Measurements from ENCODE around the gene MSH5.
A peak's percentile ranks its signal among the peaks of the same experiment; 100 is the strongest.

MSH5 gene

DNA sequence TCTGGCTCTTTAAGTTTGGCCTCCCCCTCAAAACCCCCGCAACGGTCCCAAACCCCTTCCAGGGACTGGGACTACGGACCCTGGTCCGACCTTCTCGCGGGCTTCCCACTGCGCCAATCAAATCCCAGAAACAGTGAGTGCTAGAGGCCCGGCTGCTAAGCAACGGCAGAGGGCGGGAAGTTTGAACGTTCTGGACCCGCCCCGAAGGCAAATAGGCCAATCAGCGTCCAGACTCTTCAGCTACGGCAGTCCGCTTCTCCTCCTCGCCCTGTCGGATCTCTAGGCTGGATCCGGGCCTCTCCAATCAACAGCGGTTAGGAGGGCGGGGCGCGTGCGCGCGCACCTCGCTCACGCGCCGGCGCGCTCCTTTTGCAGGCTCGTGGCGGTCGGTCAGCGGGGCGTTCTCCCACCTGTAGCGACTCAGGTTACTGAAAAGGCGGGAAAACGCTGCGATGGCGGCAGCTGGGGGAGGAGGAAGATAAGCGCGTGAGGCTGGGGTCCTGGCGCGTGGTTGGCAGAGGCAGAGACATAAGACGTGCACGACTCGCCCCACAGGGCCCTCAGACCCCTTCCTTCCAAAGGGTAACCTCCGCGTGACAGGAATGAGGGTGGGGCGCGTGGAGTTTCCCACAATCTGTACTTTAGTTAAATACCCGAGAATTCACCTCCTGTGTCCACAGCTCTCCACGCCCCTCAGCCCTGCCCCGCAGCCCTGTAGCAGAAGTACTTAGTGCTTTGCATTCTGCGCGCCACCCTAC is at the start of gene MSH5:
Gene MSH5, plus strand, starts transcription at position 367 of the 758 bp plus-strand sequence. CDS start 462 bp downstream, outside the sequence.
- Mint-ChIP-seq H3K27me3 (peaks cover 5% of the 10 kb centered on the region), H3K27ac (peak within 1 kb of the TSS; percentile 93), H3K36me3 (peaks cover 42% of the 10 kb centered on the region), H3K4me3 (peak within 1 kb of the TSS; percentile 100), H3K9me3 (no peaks in the 10 kb centered on the region), H3K4me1 (peaks cover 52% of the 10 kb centered on the region)
- DNase-seq, result peak; percentile 98
- CTCF ChIA-PET, result interaction anchor here (0.7 to 3.7 kb wide), 12 partner anchors 8 to 218 kb away, joined by 3 to 23 read pairs (median 4); partner anchors contain the start of genes ATP6V1G2 and DDAH2

DNA sequence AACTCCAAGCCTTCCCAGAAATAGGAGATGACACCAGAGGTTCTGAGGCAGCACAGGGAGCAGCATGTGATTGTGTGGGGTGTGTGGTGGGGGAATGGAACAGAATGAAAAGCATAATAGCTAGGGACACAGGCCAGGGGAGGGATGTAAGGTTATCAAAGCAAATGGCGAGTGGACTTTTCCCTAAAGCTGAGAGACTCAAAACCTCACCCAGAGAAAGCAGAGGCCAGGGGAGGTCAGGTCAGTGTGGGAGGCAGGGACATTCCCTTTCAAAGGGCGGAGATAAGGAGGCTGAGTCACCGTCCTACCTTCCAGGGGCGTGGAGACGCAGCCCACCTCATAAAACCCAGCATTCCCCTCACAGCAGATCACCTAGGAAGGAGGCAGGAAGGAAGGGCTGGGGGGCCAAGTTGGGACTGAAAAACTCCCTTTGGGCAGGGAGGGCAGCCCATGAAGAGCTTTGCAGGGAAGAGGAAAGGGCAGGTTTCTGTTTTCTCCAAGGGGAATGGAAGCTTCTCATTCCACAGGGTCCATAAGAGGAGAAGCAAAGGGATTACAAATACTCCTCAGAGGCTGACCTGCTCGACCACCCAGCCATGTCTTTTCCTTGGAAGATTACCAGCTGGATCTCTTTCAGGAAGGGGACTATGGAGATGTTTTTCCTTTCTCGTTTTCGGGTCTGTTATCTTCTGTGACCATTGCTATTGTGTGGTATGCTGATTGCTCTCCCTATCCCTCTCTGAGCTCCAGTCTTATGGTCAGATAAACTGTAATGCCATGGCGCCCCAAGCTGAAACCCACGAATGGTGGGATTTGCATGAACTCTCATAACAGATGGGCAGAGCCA is 49.4 kb upstream of the MSH5 start:
- Mint-ChIP-seq H3K27ac (no peak overlapping the region), H3K4me3 (no peak overlapping the region), H3K36me3 (peaks cover 48% of the 10 kb centered on the region), H3K4me1 (peaks cover 4% of the 10 kb centered on the region), H3K27me3 (no peaks in the 10 kb centered on the region), H3K9me3 (no peaks in the 10 kb centered on the region)
- no peak for DNase-seq
- CTCF ChIA-PET, result interaction anchor here (1.0 to 2.2 kb wide), 3 partner anchors 10 to 80 kb away, joined by 3 to 8 read pairs (median 3); no protein-coding TSS in a partner anchor

DNA sequence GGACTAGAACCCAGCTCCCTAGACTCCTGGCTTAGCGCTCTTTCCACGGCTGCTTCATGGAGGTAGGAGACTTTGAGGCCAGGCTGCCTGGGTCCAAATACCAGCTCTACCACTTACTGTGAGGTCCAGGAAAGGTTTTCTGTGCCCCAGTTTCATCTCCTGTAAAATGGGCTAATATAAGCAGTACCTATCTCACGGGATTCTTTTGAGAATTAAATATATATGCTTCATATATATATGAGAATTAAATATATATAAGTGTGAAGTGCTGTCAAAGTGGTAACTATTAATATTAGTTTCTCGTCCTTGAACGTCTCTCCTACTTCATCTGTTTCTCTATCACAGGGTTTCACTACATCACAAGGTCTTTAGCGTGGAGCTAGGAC is 48.7 kb upstream of the MSH5 start:
- DNase-seq, result no peak
- Mint-ChIP-seq H3K27me3 (no peaks in the 10 kb centered on the region), H3K36me3 (peaks cover 43% of the 10 kb centered on the region), H3K27ac (no peak overlapping the region), H3K9me3 (no peaks in the 10 kb centered on the region), H3K4me3 (no peak overlapping the region), H3K4me1 (peaks cover 4% of the 10 kb centered on the region)
- CTCF ChIA-PET, result interaction anchor here (1.0 to 2.2 kb wide), 3 partner anchors 11 to 79 kb away, joined by 3 to 8 read pairs (median 3); no protein-coding TSS in a partner anchor

DNA sequence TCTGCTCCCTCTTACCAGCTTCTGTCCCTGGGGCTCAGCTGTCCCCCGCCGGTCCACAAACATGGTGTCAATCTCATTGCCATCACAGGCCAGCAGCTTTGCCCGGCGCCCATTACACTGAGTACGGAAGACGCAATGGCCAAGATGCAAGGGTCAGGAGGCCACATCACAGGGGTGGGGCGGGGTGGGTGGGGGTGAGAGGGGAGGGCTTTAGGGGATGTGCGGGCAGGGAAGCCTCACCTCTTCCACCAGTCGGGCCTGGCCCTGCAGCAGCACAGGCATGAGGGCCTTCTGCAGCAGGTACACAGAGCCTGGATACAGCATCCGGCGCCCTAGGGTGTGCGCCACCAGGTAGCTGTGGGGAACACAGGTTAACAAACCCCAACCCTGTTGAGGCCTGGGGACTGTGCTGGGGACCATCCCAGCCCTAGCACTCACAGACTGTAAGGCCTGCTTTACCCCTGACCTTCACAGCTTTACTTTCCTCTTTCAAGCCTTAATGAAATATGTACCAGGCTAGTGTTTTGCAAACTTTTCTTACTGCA is 48.2 kb upstream of the MSH5 start:
- Mint-ChIP-seq H3K9me3 (no peaks in the 10 kb centered on the region), H3K27ac (no peak overlapping the region), H3K36me3 (peaks cover 41% of the 10 kb centered on the region), H3K4me3 (no peak overlapping the region), H3K27me3 (no peaks in the 10 kb centered on the region), H3K4me1 (peaks cover 4% of the 10 kb centered on the region)
- no peak for DNase-seq
- CTCF ChIA-PET, result interaction anchor here (1.7 kb wide), 1 partner anchor 12 kb away, joined by 3 read pairs; no protein-coding TSS in a partner anchor

DNA sequence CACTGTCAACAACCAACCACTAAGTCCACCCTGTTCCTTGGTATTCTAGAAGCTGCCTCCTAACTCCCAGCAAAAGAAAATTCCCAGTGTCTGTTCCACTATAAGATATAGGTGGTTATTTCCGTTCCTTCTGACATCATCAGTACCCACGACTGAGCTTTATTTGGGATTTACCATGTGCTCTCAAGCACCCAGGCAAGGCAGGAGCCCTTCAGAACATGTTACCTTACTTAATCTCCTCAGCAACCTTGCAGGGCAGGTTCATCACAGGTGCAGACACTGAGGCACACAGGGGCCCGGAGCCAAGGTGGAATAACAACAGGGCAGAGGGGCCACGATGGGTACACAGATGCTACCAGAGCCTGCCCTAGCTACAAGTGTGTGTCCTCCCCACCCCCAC is 47.5 kb upstream of the MSH5 start:
- CTCF ChIA-PET, result no interaction called here
- Mint-ChIP-seq H3K27ac (no peak overlapping the region), H3K9me3 (no peaks in the 10 kb centered on the region)

DNA sequence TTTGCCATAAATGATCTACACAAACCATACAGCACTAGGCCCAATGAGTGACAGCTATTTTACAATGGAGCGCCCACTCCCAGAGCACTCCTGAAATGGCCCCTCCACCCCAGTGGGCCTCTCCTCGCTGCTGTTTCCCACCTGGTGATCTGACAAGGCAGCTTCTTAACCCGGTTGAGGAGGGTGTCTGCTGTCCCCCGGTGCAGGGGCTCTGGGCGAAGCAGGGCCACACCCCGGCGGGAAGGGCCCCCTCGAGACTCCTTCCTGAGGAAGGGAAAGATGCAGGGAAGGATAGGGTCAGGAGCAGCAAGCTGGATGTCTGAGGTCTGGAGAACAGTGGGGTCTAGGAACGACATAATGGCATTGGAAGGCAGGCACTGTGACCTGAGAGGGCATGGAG is 46.9 kb upstream of the MSH5 start:
- Mint-ChIP-seq H3K4me3 (no peak overlapping the region), H3K9me3 (no peaks in the 10 kb centered on the region), H3K27ac (no peak overlapping the region), H3K4me1 (peaks cover 11% of the 10 kb centered on the region), H3K36me3 (peaks cover 43% of the 10 kb centered on the region), H3K27me3 (no peaks in the 10 kb centered on the region)
- CTCF ChIA-PET, result no interaction called here
- DNase-seq, result no peak

More for the DNA sequence above, 47.5 kb upstream of the MSH5 start:
- H3K4me3 Mint-ChIP-seq, result no peak overlapping the region
- no peaks in the 10 kb centered on the region for H3K27me3 Mint-ChIP-seq
- peaks cover 6% of the 10 kb centered on the region for H3K4me1 Mint-ChIP-seq
- peaks cover 43% of the 10 kb centered on the region for H3K36me3 Mint-ChIP-seq
- no peak for DNase-seq

DNA sequence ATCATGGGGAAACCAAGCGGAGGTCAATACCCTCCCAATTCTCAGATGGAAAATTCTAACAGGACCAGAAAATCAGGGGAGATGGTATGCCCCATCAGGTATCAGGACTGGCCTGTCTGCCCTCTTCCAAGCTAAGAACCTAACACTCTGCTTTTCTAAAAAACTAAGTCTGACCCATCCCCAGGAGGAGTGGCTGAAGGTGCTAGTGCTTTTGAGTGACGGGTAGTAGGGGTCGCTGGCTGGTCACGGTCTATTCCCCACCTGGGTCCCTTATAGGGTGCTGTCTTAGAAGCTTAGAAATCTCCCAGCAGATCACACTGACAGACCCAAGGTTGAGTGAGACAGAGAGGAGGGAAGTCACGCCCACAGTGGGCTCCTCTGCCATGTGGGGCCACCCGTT is 46.3 kb upstream of the MSH5 start:
- DNase-seq, result no peak
- Mint-ChIP-seq H3K4me3 (no peak overlapping the region), H3K4me1 (peaks cover 13% of the 10 kb centered on the region), H3K36me3 (peaks cover 44% of the 10 kb centered on the region), H3K9me3 (no peaks in the 10 kb centered on the region), H3K27ac (no peak overlapping the region), H3K27me3 (no peaks in the 10 kb centered on the region)
- CTCF ChIA-PET, result interaction anchor here (0.6 kb wide), 1 partner anchor 76 kb away, joined by 3 read pairs; no protein-coding TSS in a partner anchor

DNA sequence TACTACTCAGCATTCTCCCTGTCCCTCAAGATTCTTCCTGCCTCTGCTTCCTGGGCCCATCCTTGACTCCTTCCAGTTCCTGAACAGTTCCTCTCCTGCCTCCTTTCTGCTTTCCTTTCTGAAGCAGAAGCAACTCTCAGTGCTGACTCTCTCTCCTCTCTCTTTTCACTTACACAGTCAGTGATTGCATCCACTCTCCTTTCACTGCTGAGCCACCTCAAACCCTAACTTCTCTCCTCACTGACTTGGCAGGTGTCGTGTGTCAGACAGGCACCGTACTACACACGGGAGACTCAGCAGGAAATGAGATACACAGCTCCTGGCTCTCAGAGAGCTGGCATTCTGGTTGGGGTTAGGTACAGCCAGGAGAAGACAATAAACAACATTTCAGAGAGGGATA is 42.2 kb upstream of the MSH5 start:
- DNase-seq, result no peak
- Mint-ChIP-seq H3K27ac (peak overlapping the region; percentile 17), H3K27me3 (no peaks in the 10 kb centered on the region), H3K4me1 (peaks cover 36% of the 10 kb centered on the region), H3K36me3 (peaks cover 43% of the 10 kb centered on the region), H3K9me3 (no peaks in the 10 kb centered on the region), H3K4me3 (no peak overlapping the region)
- CTCF ChIA-PET, result no interaction called here

DNA sequence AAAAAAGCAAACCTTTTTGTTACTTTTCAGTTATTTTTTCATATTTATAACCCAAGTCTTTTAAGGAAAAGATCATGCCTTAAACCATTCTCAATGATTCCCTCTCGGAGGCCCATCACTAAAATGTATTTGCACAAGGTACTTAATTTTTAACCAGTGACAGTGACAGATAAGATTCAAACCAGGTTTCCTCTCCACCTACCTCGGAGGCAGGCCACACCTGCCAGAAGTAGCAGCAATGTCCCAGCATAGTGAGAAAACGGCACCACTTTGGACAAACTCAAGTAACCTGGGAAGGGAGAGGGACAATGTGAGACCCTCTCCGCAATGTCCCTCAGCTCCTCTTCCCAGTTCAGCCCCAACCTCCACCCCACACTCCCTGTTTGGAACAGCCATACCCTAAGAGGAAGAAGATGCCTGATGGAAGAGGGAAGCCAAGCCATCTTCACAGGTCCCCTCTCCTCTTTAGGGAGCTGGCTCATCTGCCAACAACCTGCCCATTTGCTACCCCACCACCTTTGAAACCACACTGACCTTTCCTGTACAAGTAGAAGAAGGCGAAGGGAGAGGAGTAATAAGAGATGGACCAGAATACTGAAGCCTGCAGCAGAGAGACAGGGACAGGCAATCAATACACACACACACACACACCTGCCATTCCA is 38.9 kb upstream of the MSH5 start:
- CTCF ChIA-PET, result no interaction called here
- DNase-seq, result no peak
- H3K4me3 Mint-ChIP-seq, result peak overlapping the region; percentile 96
- peaks cover 43% of the 10 kb centered on the region for H3K4me1 Mint-ChIP-seq
- H3K27me3 Mint-ChIP-seq, result no peaks in the 10 kb centered on the region
- no peaks in the 10 kb centered on the region for H3K9me3 Mint-ChIP-seq
- H3K36me3 Mint-ChIP-seq, result peaks cover 28% of the 10 kb centered on the region
- H3K27ac Mint-ChIP-seq, result peak overlapping the region; percentile 22

DNA sequence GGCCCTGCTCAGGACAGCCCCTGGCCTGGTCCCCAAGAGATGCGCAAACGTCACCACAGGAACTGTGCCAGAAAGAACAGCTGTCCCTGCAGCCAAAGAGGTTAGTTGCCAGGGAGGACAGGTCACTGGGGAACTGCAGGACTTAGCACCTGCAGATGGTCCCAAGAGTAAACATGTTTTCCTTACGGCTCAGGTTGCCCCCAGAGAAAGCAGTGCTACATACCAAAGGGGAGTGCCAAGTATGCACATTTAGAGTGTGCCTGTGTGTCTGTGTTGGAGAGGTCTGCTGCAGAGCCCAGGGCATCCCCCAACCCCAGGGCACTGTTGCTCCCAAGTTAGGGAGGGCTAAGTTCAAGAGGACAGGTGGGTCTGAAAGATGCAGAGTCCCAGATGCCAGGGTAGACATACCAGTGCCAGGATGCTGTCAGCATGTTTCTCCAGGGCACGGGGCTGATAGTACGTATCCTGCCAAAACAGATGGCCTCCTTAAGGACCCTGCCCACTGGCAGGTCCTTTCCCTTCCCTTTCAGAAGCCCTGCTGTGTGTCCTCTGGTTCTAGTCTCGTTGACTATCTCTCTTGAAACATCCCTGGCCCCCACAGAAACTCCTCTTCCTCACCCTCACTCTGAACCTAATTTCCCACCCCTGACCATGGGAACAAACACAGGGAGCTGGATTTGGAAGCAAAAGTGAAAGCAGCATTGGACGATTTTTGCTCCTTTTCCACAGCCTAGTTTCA is 38.0 kb upstream of the MSH5 start:
- H3K9me3 Mint-ChIP-seq, result no peaks in the 10 kb centered on the region
- H3K4me1 Mint-ChIP-seq, result peaks cover 43% of the 10 kb centered on the region
- H3K27ac Mint-ChIP-seq, result peak overlapping the region; percentile 98
- H3K4me3 Mint-ChIP-seq, result peak overlapping the region; percentile 96
- H3K36me3 Mint-ChIP-seq, result peaks cover 26% of the 10 kb centered on the region
- CTCF ChIA-PET, result interaction anchor here (1.7 kb wide), 1 partner anchor 68 kb away, joined by 5 read pairs; no protein-coding TSS in a partner anchor
- peak; percentile 27 for DNase-seq
- peaks cover 7% of the 10 kb centered on the region for H3K27me3 Mint-ChIP-seq

DNA sequence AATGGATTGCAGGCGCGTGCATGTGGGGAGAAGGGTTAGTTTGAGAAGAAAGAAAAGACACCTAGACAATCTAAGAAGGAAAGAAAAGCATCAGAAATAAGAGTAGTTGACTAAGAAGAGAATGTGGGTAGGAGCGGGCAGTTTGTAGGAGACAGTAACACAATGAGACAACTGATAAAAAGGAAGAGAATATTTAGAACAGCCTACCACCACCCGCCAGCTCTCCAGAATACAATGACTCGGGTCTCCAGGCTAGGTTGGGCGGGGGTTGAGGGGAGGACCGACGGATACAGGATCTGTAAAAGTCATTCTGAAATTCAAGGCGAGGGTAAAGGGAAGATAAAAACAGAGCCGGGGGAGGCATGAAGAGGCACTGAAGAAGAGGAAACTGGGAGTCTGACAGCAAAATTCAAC is 37.4 kb upstream of the MSH5 start:
- Mint-ChIP-seq H3K4me1 (peaks cover 41% of the 10 kb centered on the region), H3K27ac (peak overlapping the region; percentile 98), H3K27me3 (peaks cover 13% of the 10 kb centered on the region), H3K4me3 (peak overlapping the region; percentile 96), H3K9me3 (no peaks in the 10 kb centered on the region), H3K36me3 (peaks cover 22% of the 10 kb centered on the region)
- CTCF ChIA-PET, result interaction anchor here (1.4 to 1.7 kb wide), 2 partner anchors 24 to 67 kb away, joined by 5 read pairs; no protein-coding TSS in a partner anchor
- DNase-seq, result no peak

DNA sequence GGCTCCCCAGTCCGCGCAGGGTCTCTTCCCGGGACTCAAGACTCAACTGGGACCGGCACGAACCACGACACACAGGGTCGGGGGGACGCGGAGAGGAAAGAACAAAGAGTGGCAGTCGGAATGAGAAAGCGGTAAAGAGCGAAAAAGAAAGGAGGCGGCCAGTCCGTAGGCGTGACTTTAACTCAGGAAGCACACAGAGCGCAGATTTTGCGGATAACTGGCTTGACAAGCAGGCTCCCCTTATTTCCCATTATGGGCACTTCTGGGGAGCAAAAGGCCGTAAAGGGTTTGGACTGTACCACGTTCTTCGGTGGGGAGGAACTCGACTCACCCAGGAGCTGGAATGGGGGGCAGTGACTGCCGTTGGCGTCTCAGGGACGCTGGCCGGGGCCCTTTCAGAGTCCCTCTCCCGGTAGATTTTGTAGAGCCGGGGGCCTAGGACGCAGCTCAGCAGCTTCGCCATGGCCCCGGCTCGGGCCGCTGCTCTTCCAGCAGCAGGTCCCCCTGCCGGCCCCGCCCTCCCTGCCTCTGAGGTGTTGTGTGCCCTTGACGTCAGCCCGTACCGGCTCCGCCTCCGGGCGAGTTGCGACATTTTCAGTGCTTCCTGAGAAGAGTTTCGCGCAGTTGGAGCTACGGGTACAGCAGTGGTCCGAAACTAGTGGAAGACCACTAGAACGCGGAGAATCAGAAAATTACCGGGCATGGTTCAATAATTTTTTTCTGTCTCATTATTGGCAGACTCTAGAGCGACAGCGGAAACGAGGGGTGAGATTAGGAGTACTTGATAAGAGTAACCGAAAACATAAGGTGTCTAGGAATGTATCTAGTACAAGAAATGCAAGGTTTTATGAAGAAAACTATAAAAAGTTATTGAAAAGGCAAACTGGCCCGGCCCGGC is 36.7 kb upstream of the MSH5 start, which contains the start of gene ABHD16A:
Gene ABHD16A, minus strand, starts transcription at position 506 of the 898 bp plus-strand sequence. Its CDS starts 43 bp downstream, at position 463.
- Mint-ChIP-seq H3K36me3 (peaks cover 17% of the 10 kb centered on the region), H3K4me1 (peaks cover 36% of the 10 kb centered on the region), H3K9me3 (no peaks in the 10 kb centered on the region), H3K4me3 (peak within 1 kb of the TSS; percentile 96), H3K27me3 (peaks cover 19% of the 10 kb centered on the region), H3K27ac (peak within 1 kb of the TSS; percentile 98)
- CTCF ChIA-PET, result interaction anchor here (1.4 to 1.7 kb wide), 2 partner anchors 24 to 67 kb away, joined by 5 read pairs; no protein-coding TSS in a partner anchor
- peak; percentile 99 for DNase-seq

All from activated naive CD4-positive, alpha-beta T cell treated with anti-CD3 and anti-CD28 coated beads, Interleukin-2, amount 10 ng/mL, durations not matched to agents 7 days and 5 days (primary cell).